MM.1S (cell line): Measurements from ENCODE around the gene ATP1A4.

Experiments
- DNase-seq: peaks from one replicate; pipeline ENCODE4 v3.0.0-alpha.2; 2015
- H2AFZ ChIP-seq: fragments of 300-600 bp; sonication (generic); 2 replicates; pipeline ENCODE4 v1.6.0; 2016; ENCODE audit warnings: antibody characterized with exemption, low read length
- H3F3A ChIP-seq: fragments of 300-600 bp; sonication (generic); 2 replicates; pipeline ENCODE4 v1.6.1; 2016; ENCODE audit warnings: mild to moderate bottlenecking, antibody characterized with exemption, low read length, moderate library complexity, mixed read lengths; ENCODE audit not compliant: insufficient read depth
- H3K27ac ChIP-seq: fragments of 300-600 bp; sonication (generic); 2 replicates; pipeline ENCODE4 v1.5.1; 2016; ENCODE audit warnings: mild to moderate bottlenecking, low read length
- H3K27me3 ChIP-seq: fragments of 300-600 bp; sonication (generic); replicated peaks from 2 replicates; pipeline ENCODE4 v1.6.0; 2016; ENCODE audit warnings: low read length; ENCODE audit not compliant: insufficient read depth
- H3K36me3 ChIP-seq: fragments of 300-600 bp; sonication (generic); replicated peaks from 2 replicates; pipeline ENCODE4 v1.6.1; 2016; ENCODE audit warnings: mild to moderate bottlenecking, low read length, mixed read lengths; ENCODE audit not compliant: insufficient read depth
- H3K4me1 ChIP-seq: fragments of 300-600 bp; sonication (generic); 2 replicates; pipeline ENCODE4 v1.6.1; 2016; ENCODE audit warnings: low read length, mixed read lengths
- H3K4me2 ChIP-seq: fragments of 300-600 bp; sonication (generic); 2 replicates; pipeline ENCODE4 v1.6.0; 2016; ENCODE audit warnings: low read depth, low read length
- H3K4me3 ChIP-seq: fragments of 300-600 bp; sonication (generic); 2 replicates; pipeline ENCODE4 v1.5.1; 2016; ENCODE audit warnings: low read length, mixed read lengths
- H3K79me2 ChIP-seq: fragments of 300-600 bp; sonication (generic); 2 replicates; pipeline ENCODE4 v1.6.1; 2016; ENCODE audit warnings: mixed run types, low read length, mixed read lengths
- H3K9ac ChIP-seq: fragments of 300-600 bp; sonication (generic); 2 replicates; pipeline ENCODE4 v1.6.1; 2016; ENCODE audit warnings: low read length, mixed read lengths
- H3K9me2 ChIP-seq: fragments of 300-600 bp; sonication (generic); replicated peaks from 2 replicates; pipeline ENCODE4 v1.6.1; 2016; ENCODE audit warnings: mild to moderate bottlenecking, low read length, mixed read lengths; ENCODE audit not compliant: insufficient read depth
- H3K9me3 ChIP-seq: fragments of 300-600 bp; sonication (generic); replicated peaks from 2 replicates; pipeline ENCODE4 v1.6.1; 2016; ENCODE audit warnings: mild to moderate bottlenecking, low read length, mixed read lengths; ENCODE audit not compliant: insufficient read depth
- H4K20me1 ChIP-seq: fragments of 300-600 bp; sonication (generic); 2 replicates; pipeline ENCODE4 v1.6.1; 2016; ENCODE audit warnings: mild to moderate bottlenecking, low read length, moderate library complexity, mixed read lengths; ENCODE audit not compliant: insufficient read depth
- EZH2 ChIP-seq: fragments of 300-600 bp; sonication (generic); optimal IDR thresholded peaks from 2 replicates; pipeline ENCODE3; 2017; ENCODE audit warnings: low read depth, mild to moderate bottlenecking, antibody characterized with exemption, low read length, mixed read lengths
- EZH2phosphoT487 ChIP-seq: fragments of 300-600 bp; sonication (generic); IDR thresholded peaks from 2 replicates; pipeline ENCODE4 v1.6.1; 2018; ENCODE audit warnings: antibody characterized with exemption, low read length
- TF ChIP-seq, protein P1 (sequence below): fragments of 300-600 bp; sonication (generic); IDR thresholded peaks from 2 replicates; pipeline ENCODE4 v1.5.1; 2016; ENCODE audit warnings: antibody characterized with exemption, low read length, mixed read lengths

The ATP1A4 gene

DNA sequence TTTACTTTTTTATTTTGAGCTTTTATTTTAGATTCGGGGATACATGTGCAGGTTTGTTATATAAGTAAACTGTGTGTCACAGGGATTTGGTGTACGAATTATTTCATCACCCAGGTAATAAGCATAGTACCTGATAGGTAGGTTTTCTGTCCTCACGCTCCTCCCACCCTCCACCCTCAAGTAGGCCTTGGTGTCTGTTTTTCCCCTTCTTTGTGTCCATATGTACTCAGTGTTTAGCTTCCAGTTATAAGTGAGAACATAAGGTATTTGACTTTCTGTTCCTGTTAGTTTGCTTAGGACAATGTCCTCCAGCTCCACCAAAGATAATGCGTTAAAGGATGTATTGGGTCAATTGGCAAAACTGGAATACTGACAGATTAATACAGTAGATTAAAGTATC is 5.8 kb downstream of the ATP1A4 start:
- Histone ChIP-seq H3K4me1 (no peaks in the 10 kb centered on the region), H2AFZ (no peak overlapping the region), H3K36me3 (no peaks in the 10 kb centered on the region), H3K9me2 (no peaks in the 10 kb centered on the region), H3K27ac (no peak overlapping the region), H3K27me3 (no peaks in the 10 kb centered on the region), H3K9me3 (no peaks in the 10 kb centered on the region), H3K79me2 (no peaks in the 10 kb centered on the region), H3K9ac (no peak overlapping the region), H4K20me1 (no peaks in the 10 kb centered on the region), H3K4me2 (no peak overlapping the region), H3F3A (no peaks in the 10 kb centered on the region), H3K4me3 (no peak overlapping the region)
- no peak for DNase-seq
- TF ChIP-seq, protein P1, sequence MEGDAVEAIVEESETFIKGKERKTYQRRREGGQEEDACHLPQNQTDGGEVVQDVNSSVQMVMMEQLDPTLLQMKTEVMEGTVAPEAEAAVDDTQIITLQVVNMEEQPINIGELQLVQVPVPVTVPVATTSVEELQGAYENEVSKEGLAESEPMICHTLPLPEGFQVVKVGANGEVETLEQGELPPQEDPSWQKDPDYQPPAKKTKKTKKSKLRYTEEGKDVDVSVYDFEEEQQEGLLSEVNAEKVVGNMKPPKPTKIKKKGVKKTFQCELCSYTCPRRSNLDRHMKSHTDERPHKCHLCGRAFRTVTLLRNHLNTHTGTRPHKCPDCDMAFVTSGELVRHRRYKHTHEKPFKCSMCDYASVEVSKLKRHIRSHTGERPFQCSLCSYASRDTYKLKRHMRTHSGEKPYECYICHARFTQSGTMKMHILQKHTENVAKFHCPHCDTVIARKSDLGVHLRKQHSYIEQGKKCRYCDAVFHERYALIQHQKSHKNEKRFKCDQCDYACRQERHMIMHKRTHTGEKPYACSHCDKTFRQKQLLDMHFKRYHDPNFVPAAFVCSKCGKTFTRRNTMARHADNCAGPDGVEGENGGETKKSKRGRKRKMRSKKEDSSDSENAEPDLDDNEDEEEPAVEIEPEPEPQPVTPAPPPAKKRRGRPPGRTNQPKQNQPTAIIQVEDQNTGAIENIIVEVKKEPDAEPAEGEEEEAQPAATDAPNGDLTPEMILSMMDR, result no peak
- TF ChIP-seq EZH2phosphoT487 (no peak), EZH2 (no peak)

DNA sequence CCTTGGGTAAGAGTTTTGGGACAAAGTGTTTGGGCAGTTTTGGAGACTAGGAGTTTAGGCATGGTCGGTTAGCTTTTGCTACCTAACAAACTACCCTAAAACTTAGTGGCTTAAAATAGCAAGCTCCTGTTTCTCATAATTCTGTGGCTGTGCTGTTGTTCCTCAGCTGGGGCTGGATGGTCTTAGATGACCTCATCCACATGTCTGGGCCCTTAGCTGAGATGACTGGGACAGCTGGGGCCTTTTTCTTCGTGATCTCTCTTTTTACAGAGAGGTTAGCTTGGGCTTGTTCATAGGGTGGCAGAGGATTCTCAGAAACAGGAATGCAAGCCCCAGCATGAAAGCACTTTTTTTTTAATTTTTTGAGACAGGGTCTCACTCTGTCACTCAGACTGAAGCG is 6.6 kb downstream of the ATP1A4 start:
- no peaks in the 10 kb centered on the region for H3K79me2 ChIP-seq
- TF ChIP-seq EZH2phosphoT487 (no peak), EZH2 (no peak)
- TF ChIP-seq, protein P1, result no peak
- no peaks in the 10 kb centered on the region for H3K9me3 ChIP-seq
- H4K20me1 ChIP-seq, result no peaks in the 10 kb centered on the region
- H3F3A ChIP-seq, result no peaks in the 10 kb centered on the region
- H3K27ac ChIP-seq, result no peak overlapping the region
- H3K9me2 ChIP-seq, result no peaks in the 10 kb centered on the region
- no peaks in the 10 kb centered on the region for H3K4me1 ChIP-seq
- H3K36me3 ChIP-seq, result no peaks in the 10 kb centered on the region
- DNase-seq, result no peak
- no peak overlapping the region for H3K4me2 ChIP-seq
- no peak overlapping the region for H2AFZ ChIP-seq
- no peak overlapping the region for H3K4me3 ChIP-seq
- H3K27me3 ChIP-seq, result no peaks in the 10 kb centered on the region
- no peak overlapping the region for H3K9ac ChIP-seq

DNA sequence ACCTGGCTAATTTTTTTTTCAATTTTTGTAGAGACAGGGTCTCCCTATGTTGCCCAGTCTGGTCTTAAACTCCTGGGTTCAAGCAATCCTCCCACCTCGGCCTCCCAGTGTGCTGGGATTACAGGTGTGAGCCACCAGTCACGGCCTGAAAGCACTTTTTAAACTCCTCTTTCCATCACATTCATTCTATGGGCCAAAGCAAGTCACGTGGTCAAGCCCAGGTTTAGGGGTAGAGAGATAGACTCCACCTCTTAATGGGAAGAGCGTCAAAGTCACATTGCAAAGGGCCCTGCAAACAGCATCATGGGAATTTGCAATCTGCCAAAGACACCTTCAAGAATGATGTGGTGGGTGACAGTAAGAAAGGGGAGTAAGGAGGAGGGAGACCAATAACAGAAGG is 7.1 kb downstream of the ATP1A4 start:
- no peaks in the 10 kb centered on the region for H3K27me3 ChIP-seq
- no peaks in the 10 kb centered on the region for H3K36me3 ChIP-seq
- H3K9me3 ChIP-seq, result no peaks in the 10 kb centered on the region
- H3K4me3 ChIP-seq, result no peak overlapping the region
- H3K4me2 ChIP-seq, result no peak overlapping the region
- H2AFZ ChIP-seq, result no peak overlapping the region
- H3K9me2 ChIP-seq, result no peaks in the 10 kb centered on the region
- H3F3A ChIP-seq, result no peaks in the 10 kb centered on the region
- no peak for DNase-seq
- H4K20me1 ChIP-seq, result no peaks in the 10 kb centered on the region
- no peak overlapping the region for H3K27ac ChIP-seq
- no peaks in the 10 kb centered on the region for H3K79me2 ChIP-seq
- no peaks in the 10 kb centered on the region for H3K4me1 ChIP-seq
- no peak overlapping the region for H3K9ac ChIP-seq
- TF ChIP-seq, protein P1, result no peak
- TF ChIP-seq EZH2phosphoT487, result no peak

DNA sequence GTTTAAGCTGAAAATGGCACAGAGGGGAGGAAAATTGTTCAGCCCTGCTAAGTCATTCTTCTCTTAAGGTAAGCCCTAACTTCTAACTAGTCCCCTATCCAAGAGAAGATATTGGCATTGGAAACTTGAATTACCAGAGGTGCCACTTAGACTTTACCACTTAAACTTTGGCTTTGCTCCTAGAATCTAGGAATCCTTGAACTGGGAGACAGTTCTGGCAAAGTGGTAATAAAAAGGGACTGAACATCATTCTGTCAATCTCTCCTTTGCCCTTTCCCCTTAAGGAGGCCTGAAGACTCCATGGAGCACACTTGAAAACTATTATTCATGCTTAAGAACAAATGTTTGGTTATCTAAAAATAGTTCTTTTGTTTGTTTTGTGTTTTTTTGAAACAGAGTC is 8.4 kb downstream of the ATP1A4 start:
- TF ChIP-seq EZH2 (no peak), EZH2phosphoT487 (no peak)
- TF ChIP-seq, protein P1, result no peak
- Histone ChIP-seq H3K4me3 (no peak overlapping the region), H3K36me3 (no peaks in the 10 kb centered on the region), H3K9me3 (no peaks in the 10 kb centered on the region), H3K9me2 (no peaks in the 10 kb centered on the region), H3K4me2 (no peak overlapping the region), H3K4me1 (no peaks in the 10 kb centered on the region), H4K20me1 (no peaks in the 10 kb centered on the region), H2AFZ (no peak overlapping the region), H3K27ac (no peak overlapping the region), H3K27me3 (no peaks in the 10 kb centered on the region), H3F3A (no peaks in the 10 kb centered on the region), H3K9ac (no peak overlapping the region), H3K79me2 (no peaks in the 10 kb centered on the region)
- DNase-seq, result no peak
